ENCODE results near the gene SLC39A5.
"Not testable (repeated sequence)": the region's sequence is repeated elsewhere in the genome, so short reads cannot be mapped to it uniquely, and the experiment has no call there.

Gene SLC39A5

DNA sequence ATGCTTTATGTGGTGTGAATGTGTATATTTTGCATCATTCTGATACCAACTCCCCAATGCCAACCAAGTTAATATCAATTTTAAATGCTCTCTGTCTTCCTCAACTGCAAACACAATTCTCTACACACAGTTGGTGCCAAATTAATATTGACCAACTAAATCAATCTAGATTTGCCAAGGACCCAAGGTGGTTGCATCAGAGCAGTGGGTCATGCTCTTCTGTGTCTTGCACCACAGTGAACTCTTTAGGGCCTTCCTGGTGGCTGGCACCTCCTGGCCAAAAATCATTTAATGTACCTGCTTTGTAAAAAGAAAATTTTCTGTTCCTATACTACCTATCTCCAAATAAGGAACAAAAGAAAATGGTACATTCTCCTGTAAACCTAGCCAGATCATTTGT lies 51.0 kb downstream of the SLC39A5 start:
- DNase-seq (ENCODE audit: low read depth), result no peak

DNA sequence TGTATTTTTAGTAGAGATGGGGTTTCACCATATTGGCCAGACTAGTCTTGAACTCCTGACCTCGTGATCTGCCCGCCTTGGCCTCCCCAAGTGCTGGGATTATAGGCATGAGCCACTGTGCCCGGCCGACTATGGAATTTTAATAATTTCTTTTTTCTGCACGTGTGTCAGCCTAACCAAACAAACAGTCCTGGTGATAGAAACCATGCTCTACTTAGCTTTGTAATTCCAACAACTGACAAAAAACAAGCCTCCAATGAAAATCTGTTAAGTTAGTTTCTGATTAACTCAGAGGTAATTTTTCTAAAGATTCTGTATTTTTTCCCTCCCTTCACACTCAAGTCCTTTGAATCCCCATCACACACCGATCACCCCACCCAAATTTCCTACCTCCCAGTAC lies 52.2 kb downstream of the SLC39A5 start:
- DNase-seq (ENCODE audit: low read depth), result no peak

GRCh38 chr12:56282579-56282978 lies 52.7 kb downstream of the SLC39A5 start:
- DNase-seq (ENCODE audit: low read depth), result no peak

DNA sequence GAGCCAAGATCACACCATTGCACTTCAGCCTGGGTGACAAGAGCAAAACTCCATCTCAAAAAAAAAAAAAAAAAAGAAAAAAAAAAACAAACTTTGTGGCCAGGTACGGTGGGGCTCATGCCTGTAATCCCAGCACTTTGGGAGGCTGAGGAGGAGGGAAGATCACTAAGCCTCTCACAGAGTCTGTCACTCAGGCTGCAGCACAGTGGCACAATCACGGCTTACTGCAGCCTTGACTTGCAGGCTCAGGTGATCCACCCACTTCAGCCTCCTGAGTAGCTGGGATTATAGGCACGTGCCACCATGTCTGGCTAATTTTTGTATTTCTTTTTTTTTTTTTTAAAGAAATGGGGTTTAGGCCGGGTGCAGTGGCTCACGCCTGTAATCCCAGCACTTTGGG lies 54.4 kb downstream of the SLC39A5 start:
- not testable (repeated sequence) for DNase-seq (ENCODE audit: low read depth)

DNA sequence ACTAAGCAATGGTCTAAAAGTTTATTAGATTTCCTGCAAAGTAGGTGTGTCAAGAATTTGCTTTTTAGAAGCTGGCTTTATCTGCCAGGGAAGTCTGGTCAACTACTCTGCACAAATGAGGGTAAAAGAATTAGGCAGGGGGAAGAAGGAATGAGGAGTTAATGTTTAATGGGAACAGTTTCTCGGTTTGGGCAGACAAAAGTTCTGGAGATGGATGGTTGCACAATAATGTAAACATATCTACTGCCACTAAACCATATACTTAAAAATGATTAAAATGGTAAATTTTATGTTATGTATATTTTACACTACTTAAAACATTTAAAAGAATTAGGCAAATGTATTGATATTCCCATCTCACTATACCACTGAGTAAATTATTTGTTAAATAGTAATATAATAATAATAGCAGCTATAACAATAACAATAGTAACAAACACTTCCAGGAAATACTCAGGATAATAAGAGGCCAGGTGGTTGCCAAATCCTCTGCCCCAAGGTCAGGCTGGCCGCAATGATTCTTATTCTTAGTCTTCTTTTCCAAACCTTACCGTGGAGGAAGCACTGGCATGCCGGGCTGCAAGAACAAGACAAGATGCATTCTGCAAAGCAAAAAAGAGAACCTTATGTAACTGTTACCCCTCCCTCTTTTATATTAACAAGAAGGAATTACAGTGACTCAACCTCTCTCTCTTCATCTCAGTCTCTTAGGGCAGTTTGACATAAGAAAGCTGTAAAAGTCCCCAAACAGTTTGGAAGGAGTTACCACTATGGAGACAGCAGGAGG lies 56.4 kb downstream of the SLC39A5 start:
- DNase-seq (ENCODE audit: low read depth), result no peak

Measured in HS-5 (cell line).